GM06990 (cell line): ENCODE data around the gene SOHLH1.

Experiments
- DNase-seq: peaks from one replicate; pipeline ENCODE4 v3.0.0-alpha.2; 2011; ENCODE audit not compliant: insufficient read length; ENCODE audit errors: extremely low read depth
- H3K27me3 ChIP-seq: replicated peaks from 2 replicates; pipeline ENCODE4 v1.6.0; 2011; ENCODE audit warnings: low read length; ENCODE audit not compliant: control insufficient read depth, insufficient read depth
- H3K36me3 ChIP-seq: 2 replicates; pipeline ENCODE4 v1.5.1; 2011; ENCODE audit warnings: low read length; ENCODE audit not compliant: control insufficient read depth, insufficient read depth
- H3K4me3 ChIP-seq: replicated peaks from 2 replicates; pipeline ENCODE4 v1.5.1; 2011; ENCODE audit warnings: low read depth, mild to moderate bottlenecking, control low read depth, low read length
- CTCF ChIP-seq: IDR thresholded peaks from 2 replicates; pipeline ENCODE4 v1.5.1; 2011; ENCODE audit warnings: low read length, control low read depth, mild to moderate bottlenecking, inconsistent platforms; ENCODE audit not compliant: insufficient read depth, poor library complexity, severe bottlenecking

Gene SOHLH1

GRCh38 chr9:135726138-135726853 is 27.0 kb upstream of the SOHLH1 start:
- DNase-seq, result no peak
- Histone ChIP-seq H3K36me3 (no peaks in the 10 kb centered on the region), H3K4me3 (no peak overlapping the region), H3K27me3 (no peaks in the 10 kb centered on the region)
- peak; percentile 20 for TF ChIP-seq CTCF

GRCh38 chr9:135724186-135724787 is 25.0 kb upstream of the SOHLH1 start:
- DNase-seq, result no peak
- TF ChIP-seq CTCF, result no peak
- Histone ChIP-seq H3K36me3 (no peaks in the 10 kb centered on the region), H3K4me3 (no peak overlapping the region), H3K27me3 (no peaks in the 10 kb centered on the region; the same call in 1 of the 2 replicates)

GRCh38 chr9:135722365-135722764 is 23.1 kb upstream of the SOHLH1 start:
- Histone ChIP-seq H3K36me3 (no peaks in the 10 kb centered on the region), H3K27me3 (no peaks in the 10 kb centered on the region; the same call in 1 of the 2 replicates), H3K4me3 (no peak overlapping the region)
- no peak for TF ChIP-seq CTCF
- DNase-seq, result no peak

GRCh38 chr9:135719472-135719871 is 20.2 kb upstream of the SOHLH1 start:
- Histone ChIP-seq H3K36me3 (no peaks in the 10 kb centered on the region), H3K27me3 (peaks cover 3% of the 10 kb centered on the region), H3K4me3 (no peak overlapping the region)
- no peak for DNase-seq
- no peak for TF ChIP-seq CTCF

GRCh38 chr9:135718616-135719015 is 19.3 kb upstream of the SOHLH1 start:
- Histone ChIP-seq H3K27me3 (peaks cover 3% of the 10 kb centered on the region), H3K4me3 (no peak overlapping the region), H3K36me3 (no peaks in the 10 kb centered on the region)
- TF ChIP-seq CTCF, result no peak
- DNase-seq, result no peak
